Esophagus muscularis mucosa (tissue), 3 donors: ENCODE data around the gene C5orf15.

ENCODE experiments used
- POLR2A ChIP-seq: fragments of 450-650 bp; IDR thresholded peaks from one replicate; pipeline ENCODE4 v1.6.1; 2017; ENCODE audit warnings: antibody characterized with exemption, moderate library complexity, mild to moderate bottlenecking, low read depth
- TF ChIP-seq, protein P1 (sequence below), 3 experiments: fragments of 200-600 bp in 2 of 3; fragments of 450-650 bp in 1 of 3; sonication (generic) in 2 of 3; IDR thresholded peaks; one replicate each; pipeline ENCODE4 v1.5.1; 2017 to 2019; ENCODE audit warnings: antibody characterized with exemption in 3 of 3, mild to moderate bottlenecking in 2 of 3, moderate library complexity in 1 of 3

DNA sequence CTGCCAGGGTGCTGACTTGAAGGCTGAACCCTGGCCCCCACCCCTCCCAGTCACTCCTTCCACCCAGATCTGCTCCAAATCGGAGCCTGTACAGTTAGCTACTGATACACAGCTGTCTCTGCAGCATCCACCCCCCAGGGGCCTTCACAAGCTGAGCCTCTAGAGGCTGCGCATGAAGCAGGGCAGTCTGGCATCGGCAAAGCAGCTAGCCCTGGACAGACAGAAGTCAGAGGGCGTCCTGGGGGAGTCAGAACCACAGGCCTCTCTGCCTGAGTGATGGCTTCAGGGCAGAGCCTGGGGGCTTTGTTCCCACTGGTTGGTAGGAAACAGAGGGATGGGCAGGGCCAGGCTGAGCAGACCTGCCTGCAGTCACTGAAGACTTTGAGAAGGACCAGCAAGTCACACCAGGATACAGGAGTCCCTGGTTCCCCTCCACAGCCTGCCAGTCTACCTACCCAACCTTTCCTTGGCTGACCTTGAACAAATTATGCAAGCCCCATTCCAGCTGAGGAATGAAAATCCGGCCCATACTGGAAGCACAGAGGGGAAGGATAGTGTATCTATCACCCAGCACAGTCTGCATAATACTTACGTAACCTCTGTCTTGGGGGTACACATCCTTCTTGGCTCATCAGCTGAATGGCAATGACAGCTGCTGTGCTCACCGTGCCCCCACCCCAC is 27.6 kb upstream of the C5orf15 start:
- no peak for TF ChIP-seq POLR2A
- TF ChIP-seq, protein P1, sequence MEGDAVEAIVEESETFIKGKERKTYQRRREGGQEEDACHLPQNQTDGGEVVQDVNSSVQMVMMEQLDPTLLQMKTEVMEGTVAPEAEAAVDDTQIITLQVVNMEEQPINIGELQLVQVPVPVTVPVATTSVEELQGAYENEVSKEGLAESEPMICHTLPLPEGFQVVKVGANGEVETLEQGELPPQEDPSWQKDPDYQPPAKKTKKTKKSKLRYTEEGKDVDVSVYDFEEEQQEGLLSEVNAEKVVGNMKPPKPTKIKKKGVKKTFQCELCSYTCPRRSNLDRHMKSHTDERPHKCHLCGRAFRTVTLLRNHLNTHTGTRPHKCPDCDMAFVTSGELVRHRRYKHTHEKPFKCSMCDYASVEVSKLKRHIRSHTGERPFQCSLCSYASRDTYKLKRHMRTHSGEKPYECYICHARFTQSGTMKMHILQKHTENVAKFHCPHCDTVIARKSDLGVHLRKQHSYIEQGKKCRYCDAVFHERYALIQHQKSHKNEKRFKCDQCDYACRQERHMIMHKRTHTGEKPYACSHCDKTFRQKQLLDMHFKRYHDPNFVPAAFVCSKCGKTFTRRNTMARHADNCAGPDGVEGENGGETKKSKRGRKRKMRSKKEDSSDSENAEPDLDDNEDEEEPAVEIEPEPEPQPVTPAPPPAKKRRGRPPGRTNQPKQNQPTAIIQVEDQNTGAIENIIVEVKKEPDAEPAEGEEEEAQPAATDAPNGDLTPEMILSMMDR (IDR thresholded peaks at IDR 0.05), result no peak
